CD1c-positive myeloid dendritic cell (primary cell): ENCODE results near the gene MUS81.

Experiments used
- DNase-seq: peaks from one replicate; pipeline ENCODE4 v3.0.0-alpha.2; 2016; ENCODE audit errors: extremely low spot score

MUS81 gene

GRCh38 chr11:65892661-65893317 is 32.6 kb downstream of the MUS81 start:
- no peak for DNase-seq

- DNase-seq: peak; percentile 51
Measured at GRCh38 chr11:65894034-65894591, 33.9 kb downstream of the MUS81 start.

GRCh38 chr11:65895482-65895981 is 35.3 kb downstream of the MUS81 start:
- no peak for DNase-seq

- DNase-seq: no peak
Measured at GRCh38 chr11:65896034-65896999, 36.1 kb downstream of the MUS81 start.

GRCh38 chr11:65897020-65897471 is 36.8 kb downstream of the MUS81 start:
- DNase-seq: no peak

GRCh38 chr11:65898656-65899355 is 38.6 kb downstream of the MUS81 start:
- no peak for DNase-seq

- DNase-seq: peak; percentile 83
Measured at GRCh38 chr11:65899356-65900124, 39.3 kb downstream of the MUS81 start.

GRCh38 chr11:65900125-65900898 is 40.1 kb downstream of the MUS81 start, which contains the start of gene FOSL1:
FOSL1 (minus strand) TSS chr11:65900388; CDS start chr11:65900339, 49 bp downstream.
- DNase-seq: peak; percentile 95

- no peak for DNase-seq
Measured at GRCh38 chr11:65900899-65901180, 40.6 kb downstream of the MUS81 start.

GRCh38 chr11:65903068-65903481 is 42.8 kb downstream of the MUS81 start:
- no peak for DNase-seq

- no peak for DNase-seq
Measured at GRCh38 chr11:65903715-65904114, 43.5 kb downstream of the MUS81 start.

- no peak for DNase-seq
Measured at GRCh38 chr11:65906602-65907001, 46.4 kb downstream of the MUS81 start.

- no peak for DNase-seq
Measured at GRCh38 chr11:65907878-65908277, 47.6 kb downstream of the MUS81 start.

GRCh38 chr11:65911682-65912568 is 51.7 kb downstream of the MUS81 start:
- DNase-seq: peak; percentile 38

- no peak for DNase-seq
Measured at GRCh38 chr11:65912845-65913244, 52.6 kb downstream of the MUS81 start.

GRCh38 chr11:65915101-65915820 is 55.0 kb downstream of the MUS81 start:
- DNase-seq: no peak

GRCh38 chr11:65915821-65916251 is 55.6 kb downstream of the MUS81 start:
- DNase-seq: peak; percentile 47
